H9 (cell line): ENCODE results near the gene TNNT2. TPM values are rescaled to one million over a fixed set of nuclear protein-coding genes. Genes with fewer than 3 reads are reported as not detected.

Experiments used
- DNase-seq: peaks from one replicate; pipeline ENCODE4 v3.0.0-alpha.2; 2017
- H2AFZ ChIP-seq: one replicate; pipeline ENCODE4 v1.6.1; 2013; ENCODE audit warnings: mild to moderate bottlenecking, low read length, control low read depth, moderate library complexity
- H2AK5ac ChIP-seq: 2 replicates; pipeline ENCODE4 v1.6.1; 2013; ENCODE audit warnings: low read length, control low read depth, mixed read lengths; ENCODE audit not compliant: insufficient read length
- H2BK120ac ChIP-seq: one replicate; pipeline ENCODE4 v1.6.1; 2013; ENCODE audit warnings: low read depth, mild to moderate bottlenecking, low read length, control low read depth, inconsistent platforms; ENCODE audit not compliant: poor library complexity, severe bottlenecking
- H2BK12ac ChIP-seq: 2 replicates; pipeline ENCODE4 v1.6.1; 2013; ENCODE audit warnings: low read length, control low read depth, mixed read lengths, low read depth; ENCODE audit not compliant: insufficient read length
- H2BK15ac ChIP-seq: 2 replicates; pipeline ENCODE4 v1.6.1; 2013; ENCODE audit warnings: low read depth, low read length, control low read depth
- H2BK20ac ChIP-seq: one replicate; pipeline ENCODE4 v1.6.1; 2013; ENCODE audit warnings: low read depth, mild to moderate bottlenecking, low read length, control low read depth, inconsistent platforms; ENCODE audit not compliant: poor library complexity, severe bottlenecking
- H2BK5ac ChIP-seq: 2 replicates; pipeline ENCODE4 v1.6.1; 2013; ENCODE audit warnings: low read length, control low read depth, mixed read lengths; ENCODE audit not compliant: insufficient read length
- H3K14ac ChIP-seq: 2 replicates; pipeline ENCODE4 v1.6.1; 2013; ENCODE audit warnings: low read length, control low read depth; ENCODE audit not compliant: insufficient read depth
- H3K18ac ChIP-seq: 2 replicates; pipeline ENCODE4 v1.6.1; 2013; ENCODE audit warnings: low read depth, mild to moderate bottlenecking, mixed read lengths, low read length, control low read depth; ENCODE audit not compliant: insufficient read length
- H3K23ac ChIP-seq: 2 replicates; pipeline ENCODE4 v1.6.1; 2013; ENCODE audit warnings: low read length, control low read depth, mixed read lengths, low read depth; ENCODE audit not compliant: insufficient read length
- H3K23me2 ChIP-seq: 2 replicates; pipeline ENCODE4 v1.6.1; 2013; ENCODE audit warnings: low read depth, mild to moderate bottlenecking, mixed read lengths, low read length, control low read depth; ENCODE audit not compliant: insufficient read length, poor library complexity, severe bottlenecking
- H3K27ac ChIP-seq: 2 replicates; pipeline ENCODE4 v1.5.1; 2013; ENCODE audit warnings: low read length, control low read depth, mixed read lengths, low read depth; ENCODE audit not compliant: insufficient read length
- H3K27me3 ChIP-seq: 2 replicates; pipeline ENCODE4 v1.6.1; 2013; ENCODE audit warnings: low read length, control low read depth, inconsistent platforms; ENCODE audit not compliant: insufficient read depth
- H3K4ac ChIP-seq: 2 replicates; pipeline ENCODE4 v1.6.1; 2013; ENCODE audit warnings: low read depth, mild to moderate bottlenecking, control low read depth, inconsistent platforms, low read length, moderate library complexity
- H3K4me1 ChIP-seq: 2 replicates; pipeline ENCODE4 v1.6.1; 2013; ENCODE audit warnings: low read length, control low read depth, inconsistent platforms; ENCODE audit not compliant: insufficient read depth
- H3K4me2 ChIP-seq: 2 replicates; pipeline ENCODE4 v1.6.1; 2013; ENCODE audit warnings: low read length, control low read depth, mixed read lengths; ENCODE audit not compliant: insufficient read length, insufficient read depth
- H3K56ac ChIP-seq: 2 replicates; pipeline ENCODE4 v1.6.1; 2013; ENCODE audit warnings: low read depth, mild to moderate bottlenecking, mixed read lengths, low read length, control low read depth; ENCODE audit not compliant: insufficient read length
- H3K79me1 ChIP-seq: 2 replicates; pipeline ENCODE4 v1.6.1; 2013; ENCODE audit warnings: low read depth, mild to moderate bottlenecking, moderate library complexity, low read length, control low read depth, inconsistent platforms; ENCODE audit not compliant: insufficient read depth, poor library complexity, severe bottlenecking
- H3K79me2 ChIP-seq: 2 replicates; pipeline ENCODE4 v1.6.1; 2013; ENCODE audit warnings: low read length, control low read depth, inconsistent platforms; ENCODE audit not compliant: insufficient read depth
- H3K9ac ChIP-seq: 2 replicates; pipeline ENCODE4 v1.6.1; 2013; ENCODE audit warnings: low read length, control low read depth, mixed read lengths; ENCODE audit not compliant: insufficient read length; ENCODE audit errors: extremely low read depth
- H3K9me3 ChIP-seq: one replicate; pipeline ENCODE4 v1.6.1; 2013; ENCODE audit warnings: low read depth, low read length, inconsistent platforms; ENCODE audit not compliant: control insufficient read depth
- H3T11ph ChIP-seq: one replicate; pipeline ENCODE4 v1.6.1; 2013; ENCODE audit warnings: mild to moderate bottlenecking, low read length, control low read depth, inconsistent platforms
- H4K20me1 ChIP-seq: one replicate; pipeline ENCODE4 v1.6.1; 2013; ENCODE audit not compliant: control insufficient read depth, insufficient read length, insufficient read depth
- H4K5ac ChIP-seq: 2 replicates; pipeline ENCODE4 v1.6.1; 2013; ENCODE audit warnings: low read depth, mild to moderate bottlenecking, mixed read lengths, low read length, control low read depth; ENCODE audit not compliant: insufficient read length
- H4K8ac ChIP-seq: replicated peaks from 2 replicates; pipeline ENCODE4 v1.6.1; 2013; ENCODE audit warnings: low read length, control low read depth, mixed read lengths, low read depth; ENCODE audit not compliant: insufficient read length
- H4K91ac ChIP-seq: 2 replicates; pipeline ENCODE4 v1.6.1; 2013; ENCODE audit warnings: low read depth, mild to moderate bottlenecking, moderate library complexity, mixed read lengths, low read length, control low read depth; ENCODE audit not compliant: insufficient read length
- H3K27ac Mint-ChIP-seq, 3 experiments: 2 replicates in 2 of 3; 3 replicates in 1 of 3; pipeline ENCODE4 v1.8.0; 2020 to 2021; ENCODE audit warnings: mixed read lengths in 3 of 3, mild to moderate bottlenecking in 1 of 3, moderate library complexity in 1 of 3
- H3K27me3 Mint-ChIP-seq: 2 replicates; pipeline ENCODE4 v1.8.0; 2021; ENCODE audit warnings: low read depth, mild to moderate bottlenecking, moderate library complexity, mixed read lengths
- H3K36me3 Mint-ChIP-seq, 3 experiments: 2 replicates in 2 of 3; 3 replicates in 1 of 3; pipeline ENCODE4 v1.8.0; 2020 to 2021; ENCODE audit warnings: low read depth in 3 of 3, mixed read lengths in 3 of 3; ENCODE audit not compliant: insufficient read depth in 1 of 3
- H3K4me1 Mint-ChIP-seq, 2 experiments: 2 replicates each; pipeline ENCODE4 v1.8.0; 2020; ENCODE audit warnings: mixed read lengths in 2 of 2
- H3K4me3 Mint-ChIP-seq, 2 experiments: 2 replicates in 1 of 2; 3 replicates in 1 of 2; pipeline ENCODE4 v1.8.0; 2020 to 2021; ENCODE audit warnings: mild to moderate bottlenecking in 2 of 2, mixed read lengths in 2 of 2, moderate library complexity in 1 of 2
- H3K9me3 Mint-ChIP-seq, 2 experiments: 2 replicates in 1 of 2; 3 replicates in 1 of 2; pipeline ENCODE4 v1.8.0; 2020; ENCODE audit warnings: mild to moderate bottlenecking in 2 of 2, mixed read lengths in 2 of 2, moderate library complexity in 1 of 2
- WGBS: extraction: QIAGEN DNeasy Blood & Tissue Kit; methylation state at CpG from one replicate; pipeline ENCODE4 v1.1.7; 2013; ENCODE audit warnings: missing lambda C conversion rate, low lambda C conversion rate, mixed read lengths; ENCODE audit not compliant: insufficient read length; ENCODE audit errors: extremely low coverage; 5-methylcytosine and 5-hydroxymethylcytosine counted together
- total RNA-seq: library from RNA; stranded (reverse); gene quantifications from 2 replicates; pipeline ENCODE4 v1.2.1, GENCODE V29; 2021
- TF ChIP-seq, protein P1 (sequence below): fragments of 200-600 bp; sonication (generic); conservative IDR thresholded peaks from 3 replicates; pipeline ENCODE4 v1.8.0; 2021; ENCODE audit warnings: antibody characterized with exemption, mild to moderate bottlenecking

TNNT2 gene
- total RNA-seq, 1 experiment from 2014 or later: 8.6 TPM

- Histone ChIP-seq H3K56ac (no peak overlapping the region), H3K27me3 (peaks cover 5% of the 10 kb centered on the region; the same call in 1 of the 2 replicates), H3K9ac (no peak overlapping the region), H3T11ph (no peak overlapping the region), H3K4ac (no peak overlapping the region), H3K23ac (no peak overlapping the region), H3K4me2 (no peak overlapping the region), H3K23me2 (peaks cover 16% of the 10 kb centered on the region), H2AFZ (no peak overlapping the region), H3K79me1 (no peaks in the 10 kb centered on the region), H4K20me1 (no peaks in the 10 kb centered on the region), H2BK5ac (no peak overlapping the region), H4K8ac (no peak overlapping the region), H3K27ac (no peak overlapping the region), H2BK12ac (no peak overlapping the region), H4K5ac (no peak overlapping the region), H3K18ac (no peak overlapping the region), H2BK15ac (no peak overlapping the region), H2BK120ac (no peak overlapping the region), H2BK20ac (no peak overlapping the region), H4K91ac (no peak overlapping the region), H3K79me2 (no peaks in the 10 kb centered on the region), H3K14ac (no peak overlapping the region), H3K9me3 (no peaks in the 10 kb centered on the region), H2AK5ac (no peak overlapping the region), H3K4me1 (no peaks in the 10 kb centered on the region)
- DNase-seq: no peak
- peaks cover 21 to 22% of the 10 kb centered on the region in 2 experiments for H3K4me1 Mint-ChIP-seq
- no peak overlapping the region for H3K4me3 Mint-ChIP-seq
- no CpG with 5 or more reads among the region's 1 CpG for WGBS
- H3K27me3 Mint-ChIP-seq: peaks cover 25% of the 10 kb centered on the region
- peaks cover 0 to 3% (median 0%) of the 10 kb centered on the region in 3 experiments; a peak in 3 of 7 replicates for H3K36me3 Mint-ChIP-seq
- H3K9me3 Mint-ChIP-seq: no peaks in the 10 kb centered on the region
- TF ChIP-seq, protein P1, sequence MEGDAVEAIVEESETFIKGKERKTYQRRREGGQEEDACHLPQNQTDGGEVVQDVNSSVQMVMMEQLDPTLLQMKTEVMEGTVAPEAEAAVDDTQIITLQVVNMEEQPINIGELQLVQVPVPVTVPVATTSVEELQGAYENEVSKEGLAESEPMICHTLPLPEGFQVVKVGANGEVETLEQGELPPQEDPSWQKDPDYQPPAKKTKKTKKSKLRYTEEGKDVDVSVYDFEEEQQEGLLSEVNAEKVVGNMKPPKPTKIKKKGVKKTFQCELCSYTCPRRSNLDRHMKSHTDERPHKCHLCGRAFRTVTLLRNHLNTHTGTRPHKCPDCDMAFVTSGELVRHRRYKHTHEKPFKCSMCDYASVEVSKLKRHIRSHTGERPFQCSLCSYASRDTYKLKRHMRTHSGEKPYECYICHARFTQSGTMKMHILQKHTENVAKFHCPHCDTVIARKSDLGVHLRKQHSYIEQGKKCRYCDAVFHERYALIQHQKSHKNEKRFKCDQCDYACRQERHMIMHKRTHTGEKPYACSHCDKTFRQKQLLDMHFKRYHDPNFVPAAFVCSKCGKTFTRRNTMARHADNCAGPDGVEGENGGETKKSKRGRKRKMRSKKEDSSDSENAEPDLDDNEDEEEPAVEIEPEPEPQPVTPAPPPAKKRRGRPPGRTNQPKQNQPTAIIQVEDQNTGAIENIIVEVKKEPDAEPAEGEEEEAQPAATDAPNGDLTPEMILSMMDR: no peak
- no peak overlapping the region for H3K27ac Mint-ChIP-seq
Measured at GRCh38 chr1:201403359-201403758, 25.9 kb upstream of the TNNT2 start.
